Measurements from ENCODE around the gene CEACAM19. TPM values are rescaled to one million over a fixed set of nuclear protein-coding genes. Genes with fewer than 3 reads are reported as not detected.
A peak's percentile ranks its signal among the peaks of the same experiment; 100 is the strongest.

CEACAM19 gene
- total RNA-seq, 1 experiment from 2014 or later = 1.2 TPM

DNA sequence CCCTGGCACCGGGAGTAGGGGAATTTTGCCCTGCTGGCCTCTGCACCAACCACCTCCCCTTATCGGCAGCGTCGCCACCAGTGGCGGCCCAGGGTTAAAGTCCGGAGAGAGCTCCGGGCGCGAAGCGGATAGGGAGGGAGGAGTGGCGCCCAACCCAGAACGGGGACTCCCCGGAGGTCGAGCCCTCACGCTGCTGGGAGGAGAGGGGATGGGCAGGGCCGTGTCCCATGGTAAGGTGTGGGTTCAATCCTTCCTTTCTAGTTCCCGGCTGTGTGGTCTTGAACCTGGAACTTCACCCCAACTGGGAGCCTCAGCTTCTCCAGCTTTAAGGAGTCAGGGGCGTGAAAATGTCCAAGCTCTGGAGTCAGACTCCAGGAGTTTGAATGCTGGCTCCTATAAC lies 54.0 kb downstream of the CEACAM19 start:
- POLR2A ChIA-PET = no interaction called here
- H3K4me3 ChIP-seq (ENCODE audit: low read depth in 2 of 2, low read length in 2 of 2) = no peak overlapping the region
- peak; percentile 75 for ATAC-seq
- peak overlapping the region; percentile 81 for H3K27ac ChIP-seq (ENCODE audit: low read length)
- no peaks in the 10 kb centered on the region for H3K36me3 ChIP-seq (ENCODE audit: control insufficient read depth, insufficient read depth, low read length)
- intact Hi-C loops (cut with micrococcal nuclease; ENCODE audit: unreplicated experiment) (loop anchor here (2.0 kb wide), 1 partner anchor 46 kb away; no protein-coding TSS in a partner anchor), in situ Hi-C loops (cut with HindIII; ENCODE audit: low pct_unique_long_range_greater_than_20kb, low sequenced_read_pairs) (no loop called here)
- no peaks in the 10 kb centered on the region for H3K9me3 ChIP-seq (ENCODE audit: control insufficient read depth, insufficient read depth, low read depth, low read length)
- H3K4me1 ChIP-seq (ENCODE audit: control insufficient read depth, insufficient read depth, low read length) = peaks cover 34% of the 10 kb centered on the region
- CTCF ChIA-PET = interaction anchor here (0.6 to 3.0 kb wide), 5 partner anchors 17 to 178 kb away, joined by 6 to 34 read pairs (median 10); partner anchors contain the start of gene NECTIN2
- no TSS peak for BruUV-seq (replicated peaks)
- no peaks in the 10 kb centered on the region for H3K27me3 ChIP-seq (ENCODE audit: control insufficient read depth, insufficient read depth, low read length)
- TF ChIP-seq CTCF (IDR thresholded peaks at IDR 0.05) (no peak), TCF7L2 (IDR thresholded peaks at IDR 0.05; ENCODE audit: low read depth, low read length) (no peak), SIN3A (IDR thresholded peaks at IDR 0.05; ENCODE audit: borderline replicate concordance, insufficient read depth, low read depth, low read length) (no peak), POLR2AphosphoS5 (IDR thresholded peaks at IDR 0.05; ENCODE audit: low read depth, low read length) (no peak)
- TF ChIP-seq, protein P1, sequence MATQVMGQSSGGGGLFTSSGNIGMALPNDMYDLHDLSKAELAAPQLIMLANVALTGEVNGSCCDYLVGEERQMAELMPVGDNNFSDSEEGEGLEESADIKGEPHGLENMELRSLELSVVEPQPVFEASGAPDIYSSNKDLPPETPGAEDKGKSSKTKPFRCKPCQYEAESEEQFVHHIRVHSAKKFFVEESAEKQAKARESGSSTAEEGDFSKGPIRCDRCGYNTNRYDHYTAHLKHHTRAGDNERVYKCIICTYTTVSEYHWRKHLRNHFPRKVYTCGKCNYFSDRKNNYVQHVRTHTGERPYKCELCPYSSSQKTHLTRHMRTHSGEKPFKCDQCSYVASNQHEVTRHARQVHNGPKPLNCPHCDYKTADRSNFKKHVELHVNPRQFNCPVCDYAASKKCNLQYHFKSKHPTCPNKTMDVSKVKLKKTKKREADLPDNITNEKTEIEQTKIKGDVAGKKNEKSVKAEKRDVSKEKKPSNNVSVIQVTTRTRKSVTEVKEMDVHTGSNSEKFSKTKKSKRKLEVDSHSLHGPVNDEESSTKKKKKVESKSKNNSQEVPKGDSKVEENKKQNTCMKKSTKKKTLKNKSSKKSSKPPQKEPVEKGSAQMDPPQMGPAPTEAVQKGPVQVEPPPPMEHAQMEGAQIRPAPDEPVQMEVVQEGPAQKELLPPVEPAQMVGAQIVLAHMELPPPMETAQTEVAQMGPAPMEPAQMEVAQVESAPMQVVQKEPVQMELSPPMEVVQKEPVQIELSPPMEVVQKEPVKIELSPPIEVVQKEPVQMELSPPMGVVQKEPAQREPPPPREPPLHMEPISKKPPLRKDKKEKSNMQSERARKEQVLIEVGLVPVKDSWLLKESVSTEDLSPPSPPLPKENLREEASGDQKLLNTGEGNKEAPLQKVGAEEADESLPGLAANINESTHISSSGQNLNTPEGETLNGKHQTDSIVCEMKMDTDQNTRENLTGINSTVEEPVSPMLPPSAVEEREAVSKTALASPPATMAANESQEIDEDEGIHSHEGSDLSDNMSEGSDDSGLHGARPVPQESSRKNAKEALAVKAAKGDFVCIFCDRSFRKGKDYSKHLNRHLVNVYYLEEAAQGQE (IDR thresholded peaks at IDR 0.05; ENCODE audit: insufficient read depth in 1 of 2, low read depth in 2 of 2, low read length in 1 of 2) = no peak
- no peak for DNase-seq (ENCODE audit: low read depth, low spot score)

DNA sequence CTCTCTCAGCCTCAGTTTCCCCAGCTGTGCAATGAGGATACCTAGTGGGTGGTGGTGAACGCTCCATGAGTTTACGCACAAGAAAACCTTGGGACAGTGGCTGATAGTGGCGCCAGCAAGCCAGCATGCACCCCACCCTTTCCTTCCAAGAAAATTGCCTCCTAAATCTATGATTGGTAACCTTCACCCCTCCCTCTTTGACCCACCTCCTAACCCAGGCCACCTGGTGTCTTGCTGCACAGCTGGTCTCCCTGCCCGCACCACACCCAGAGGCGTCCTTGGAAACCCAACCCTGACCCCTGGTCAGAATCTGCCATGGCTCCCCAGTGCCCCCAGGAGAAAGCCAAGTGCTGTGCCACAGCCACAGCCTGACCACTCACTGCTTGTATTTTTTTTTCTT lies 54.4 kb downstream of the CEACAM19 start:
- H3K36me3 ChIP-seq (ENCODE audit: control insufficient read depth, insufficient read depth, low read length) = no peaks in the 10 kb centered on the region
- DNase-seq (ENCODE audit: low read depth, low spot score) (no peak), ATAC-seq (no peak)
- BruUV-seq (replicated peaks) = no TSS peak
- TF ChIP-seq TCF7L2 (IDR thresholded peaks at IDR 0.05; ENCODE audit: low read depth, low read length) = no peak
- TF ChIP-seq SIN3A (IDR thresholded peaks at IDR 0.05; ENCODE audit: borderline replicate concordance, insufficient read depth, low read depth, low read length) = no peak
- TF ChIP-seq CTCF (IDR thresholded peaks at IDR 0.05) = no peak
- TF ChIP-seq POLR2AphosphoS5 (IDR thresholded peaks at IDR 0.05; ENCODE audit: low read depth, low read length) = no peak
- TF ChIP-seq, protein P1 (IDR thresholded peaks at IDR 0.05; ENCODE audit: insufficient read depth in 1 of 2, low read depth in 2 of 2, low read length in 1 of 2) = no peak
- intact Hi-C loops (cut with micrococcal nuclease; ENCODE audit: unreplicated experiment) (loop anchor here (2.0 kb wide), 1 partner anchor 45 kb away; no protein-coding TSS in a partner anchor), in situ Hi-C loops (cut with HindIII; ENCODE audit: low pct_unique_long_range_greater_than_20kb, low sequenced_read_pairs) (no loop called here)
- peak overlapping the region; percentile 81 for H3K27ac ChIP-seq (ENCODE audit: low read length)
- peaks cover 34% of the 10 kb centered on the region for H3K4me1 ChIP-seq (ENCODE audit: control insufficient read depth, insufficient read depth, low read length)
- no peaks in the 10 kb centered on the region for H3K9me3 ChIP-seq (ENCODE audit: control insufficient read depth, insufficient read depth, low read depth, low read length)
- no peak overlapping the region for H3K4me3 ChIP-seq (ENCODE audit: low read depth in 2 of 2, low read length in 2 of 2)
- ChIA-PET CTCF (interaction anchor here (0.6 to 3.0 kb wide), 5 partner anchors 16 to 177 kb away, joined by 4 to 34 read pairs (median 6); partner anchors contain the start of gene NECTIN2), POLR2A (no interaction called here)
- no peaks in the 10 kb centered on the region for H3K27me3 ChIP-seq (ENCODE audit: control insufficient read depth, insufficient read depth, low read length)
